Measurements from ENCODE around the gene TLE1.
A peak's percentile ranks its signal among the peaks of the same experiment; 100 is the strongest.

The TLE1 gene

GRCh38 chr9:81578606-81579005, 110.7 kb downstream of the TLE1 start:
- DNase-seq (ENCODE audit: low spot score): no peak

- no peak for DNase-seq (ENCODE audit: low spot score)
Observed at GRCh38 chr9:81575956-81576355, 113.4 kb downstream of the TLE1 start.

GRCh38 chr9:81574405-81574804, 114.9 kb downstream of the TLE1 start:
- DNase-seq (ENCODE audit: low spot score): no peak

- DNase-seq (ENCODE audit: low spot score): no peak
Observed at GRCh38 chr9:81573415-81574321, 115.7 kb downstream of the TLE1 start.

- no peak for DNase-seq (ENCODE audit: low spot score)
Observed at GRCh38 chr9:81570083-81570482, 119.3 kb downstream of the TLE1 start.

- DNase-seq (ENCODE audit: low spot score): no peak
Observed at GRCh38 chr9:81566074-81566698, 123.2 kb downstream of the TLE1 start.

- DNase-seq (ENCODE audit: low spot score): no peak
Observed at GRCh38 chr9:81565609-81566008, 123.7 kb downstream of the TLE1 start.

GRCh38 chr9:81565144-81565543, 124.2 kb downstream of the TLE1 start:
- no peak for DNase-seq (ENCODE audit: low spot score)

- DNase-seq (ENCODE audit: low spot score): no peak
Observed at GRCh38 chr9:81564632-81565031, 124.7 kb downstream of the TLE1 start.

GRCh38 chr9:81563739-81564138, 125.6 kb downstream of the TLE1 start:
- no peak for DNase-seq (ENCODE audit: low spot score)

GRCh38 chr9:81563020-81563407, 126.3 kb downstream of the TLE1 start:
- no peak for DNase-seq (ENCODE audit: low spot score)

- peak; percentile 30 for DNase-seq (ENCODE audit: low spot score)
Observed at GRCh38 chr9:81562231-81563019, 126.9 kb downstream of the TLE1 start.

- DNase-seq (ENCODE audit: low spot score): no peak
Observed at GRCh38 chr9:81560851-81561732, 128.3 kb downstream of the TLE1 start.

GRCh38 chr9:81559709-81560108, 129.6 kb downstream of the TLE1 start:
- DNase-seq (ENCODE audit: low spot score): peak; percentile 23

- DNase-seq (ENCODE audit: low spot score): no peak
Observed at GRCh38 chr9:81559197-81559596, 130.2 kb downstream of the TLE1 start.

GRCh38 chr9:81558091-81558830, 131.1 kb downstream of the TLE1 start:
- DNase-seq (ENCODE audit: low spot score): no peak

- no peak for DNase-seq (ENCODE audit: low spot score)
Observed at GRCh38 chr9:81557452-81558090, 131.8 kb downstream of the TLE1 start.

- DNase-seq (ENCODE audit: low spot score): no peak
Observed at GRCh38 chr9:81556923-81557322, 132.4 kb downstream of the TLE1 start.

GRCh38 chr9:81552581-81552991, 136.8 kb downstream of the TLE1 start:
- DNase-seq (ENCODE audit: low spot score): no peak

GRCh38 chr9:81550207-81550583, 139.2 kb downstream of the TLE1 start:
- no peak for DNase-seq (ENCODE audit: low spot score)

Measured in RKO (cell line).